Esophagus squamous epithelium (tissue), 5 donors: ENCODE measurements around the gene C16orf74. TPM values are rescaled to one million over a fixed set of nuclear protein-coding genes. Genes with fewer than 3 reads are reported as not detected.

Experiments used
- DNase-seq: peaks from one replicate; lab custom pipeline; 2025; lab: John Stamatoyannopoulos, UW
- H3K27ac ChIP-seq, 4 donors: fragments of 200-600 bp; sonication (generic); one replicate each; pipeline ENCODE4 v1.5.1; 2016 to 2019; ENCODE audit warnings: mild to moderate bottlenecking in 1 of 4
- H3K27me3 ChIP-seq, 4 donors: fragments of 200-600 bp; sonication (generic); 1 replicate in 3 of 4; 2 replicates in 1 of 4; pipeline versions ENCODE4 v1.5.1 to v1.6.0; 2017 to 2021; ENCODE audit warnings: antibody characterized with exemption in 1 of 4
- H3K36me3 ChIP-seq, 3 donors: fragments of 200-600 bp; sonication (generic); one replicate each; pipeline ENCODE4 v1.5.1; 2016 to 2019
- H3K4me1 ChIP-seq, 3 donors: fragments of 200-600 bp; sonication (generic); one replicate each; pipeline ENCODE4 v1.5.1; 2017 to 2019
- H3K4me3 ChIP-seq, 4 donors: fragments of 200-600 bp; sonication (generic); 1 replicate in 3 of 4; 2 replicates in 1 of 4; pipeline ENCODE4 v1.5.1; 2016 to 2019; ENCODE audit warnings: mild to moderate bottlenecking in 2 of 4, moderate library complexity in 1 of 4
- H3K9me3 ChIP-seq, 3 donors: fragments of 200-600 bp; sonication (generic); one replicate each; pipeline ENCODE4 v1.5.1; 2016 to 2019
- CTCF ChIP-seq, 6 experiments: fragments of 450-650 bp in 4 of 6; fragments of 200-600 bp in 2 of 6; sonication (generic) in 2 of 6; IDR thresholded peaks; one replicate each; pipeline ENCODE4 v1.5.1; 2016 to 2019; ENCODE audit warnings: antibody characterized with exemption in 6 of 6, mild to moderate bottlenecking in 4 of 6, moderate library complexity in 4 of 6
- POLR2A ChIP-seq, 4 donors: fragments of 450-650 bp; IDR thresholded peaks; one replicate each; pipeline ENCODE4 v1.6.1; 2017; ENCODE audit warnings: antibody characterized with exemption in 4 of 4, mild to moderate bottlenecking in 4 of 4, moderate library complexity in 3 of 4
- WGBS, 2 donors: methylation state at CpG; one replicate each; pipeline ENCODE4 v1.1.5; 2018; 5-methylcytosine and 5-hydroxymethylcytosine counted together
- intact Hi-C: fragments of 100-400 bp; cut with DNase I; formaldehyde crosslinking; loops from one replicate; pipeline ENCODE4 v1.15.0; 2022
- total RNA-seq, 4 donors: library from RNA; depleted of rRNA; stranded (reverse); fragments of >200 nt; gene quantifications; one replicate each; pipeline ENCODE4 v1.1.0, GENCODE V29; 2016
- donor health status: DM: yes; HTN: yes; CAD: no.

Gene C16orf74
- total RNA-seq, 4 donors from 2014 or later, result 3.8 to 24.8 (median 6.4) TPM

- intact Hi-C loops, result no loop called here
- TF ChIP-seq CTCF (IDR thresholded peaks at IDR 0.05), result no peak
- TF ChIP-seq POLR2A (IDR thresholded peaks at IDR 0.05), result no peak
These were observed 67.5 kb downstream of the C16orf74 start for GRCh38 chr16:85683363-85683762.

GRCh38 chr16:85682516-85682915 lies 68.4 kb downstream of the C16orf74 start:
- Histone ChIP-seq H3K27me3 (peaks cover 0 to under 1% (median 0%) of the 10 kb centered on the region in 4 donors), H3K27ac (no peak overlapping the region), H3K4me3 (no peak overlapping the region), H3K9me3 (no peaks in the 10 kb centered on the region), H3K4me1 (peaks cover 0 to 1% (median 0%) of the 10 kb centered on the region in 3 donors), H3K36me3 (peaks cover 0 to 22% (median 0%) of the 10 kb centered on the region in 3 donors)
- DNase-seq, result no peak
- TF ChIP-seq POLR2A (IDR thresholded peaks at IDR 0.05) (no peak), CTCF (IDR thresholded peaks at IDR 0.05) (no peak)
- intact Hi-C loops, result no loop called here
- WGBS, 2 donors, result 78 to 88% methylated on average over 4 to 8 of the region's 9 CpGs

More at GRCh38 chr16:85683363-85683762, 67.5 kb downstream of the C16orf74 start:
- Histone ChIP-seq H3K4me1 (peaks cover 4 to 9% (median 6%) of the 10 kb centered on the region in 3 donors), H3K27ac (no peak overlapping the region), H3K36me3 (peaks cover 0 to 14% (median 0%) of the 10 kb centered on the region in 3 donors), H3K9me3 (no peaks in the 10 kb centered on the region), H3K27me3 (peaks cover 0 to 4% (median 0%) of the 10 kb centered on the region in 4 donors), H3K4me3 (no peak overlapping the region)
- no peak for DNase-seq

GRCh38 chr16:85681255-85681654 lies 69.6 kb downstream of the C16orf74 start:
- Histone ChIP-seq H3K27me3 (no peaks in the 10 kb centered on the region), H3K36me3 (peaks cover 0 to 35% (median 0%) of the 10 kb centered on the region in 3 donors), H3K9me3 (no peaks in the 10 kb centered on the region), H3K4me1 (no peaks in the 10 kb centered on the region), H3K27ac (no peak overlapping the region), H3K4me3 (no peak overlapping the region)
- intact Hi-C loops, result no loop called here
- no peak for DNase-seq
- TF ChIP-seq POLR2A (IDR thresholded peaks at IDR 0.05), result no peak
- no peak for TF ChIP-seq CTCF (IDR thresholded peaks at IDR 0.05)
- 86 to 87% methylated on average over 8 of the region's 8 CpGs for WGBS, 2 donors

- H3K4me3 ChIP-seq, result no peak overlapping the region
- no peak overlapping the region for H3K27ac ChIP-seq
- no peak for DNase-seq
- H3K36me3 ChIP-seq, result peaks cover 0 to 41% (median 0%) of the 10 kb centered on the region in 3 donors
- intact Hi-C loops, result no loop called here
- 83 to 87% methylated on average over 4 to 6 of the region's 6 CpGs for WGBS, 2 donors
- no peaks in the 10 kb centered on the region for H3K27me3 ChIP-seq
- H3K4me1 ChIP-seq, result no peaks in the 10 kb centered on the region
- H3K9me3 ChIP-seq, result no peaks in the 10 kb centered on the region
- TF ChIP-seq POLR2A (IDR thresholded peaks at IDR 0.05) (no peak), CTCF (IDR thresholded peaks at IDR 0.05) (no peak)
These were observed 70.4 kb downstream of the C16orf74 start for GRCh38 chr16:85680352-85680944.

GRCh38 chr16:85679870-85680269 lies 71.0 kb downstream of the C16orf74 start:
- 87 to 89% methylated on average over 6 of the region's 6 CpGs for WGBS, 2 donors

More at GRCh38 chr16:85679870-85680269, 71.0 kb downstream of the C16orf74 start:
- H3K27ac ChIP-seq, result no peak overlapping the region
- H3K9me3 ChIP-seq, result no peaks in the 10 kb centered on the region
- DNase-seq, result no peak
- H3K36me3 ChIP-seq, result peaks cover 0 to 47% (median 0%) of the 10 kb centered on the region in 3 donors
- no peaks in the 10 kb centered on the region for H3K4me1 ChIP-seq
- no peak overlapping the region for H3K4me3 ChIP-seq
- TF ChIP-seq CTCF (IDR thresholded peaks at IDR 0.05), result no peak
- TF ChIP-seq POLR2A (IDR thresholded peaks at IDR 0.05), result no peak
- intact Hi-C loops, result no loop called here
- H3K27me3 ChIP-seq, result no peaks in the 10 kb centered on the region
